Retinal pigment epithelial cell (primary cell): ENCODE data around the gene BCL11B.

ENCODE experiments used
- DNase-seq: peaks from one replicate; pipeline ENCODE4 v3.0.0-alpha.2; 2010; ENCODE audit warnings: low read depth
- H3K4me3 ChIP-seq: 2 replicates; pipeline ENCODE4 v1.5.1; 2011; ENCODE audit warnings: mild to moderate bottlenecking, low read length, control low read depth, moderate library complexity
- CTCF ChIP-seq: conservative IDR thresholded peaks from 2 replicates; pipeline ENCODE4 v1.5.1; 2011; ENCODE audit warnings: low read depth, low read length, control low read depth, inconsistent platforms

Gene BCL11B

GRCh38 chr14:99287269-99287942 is 15.4 kb upstream of the BCL11B start:
- no peak overlapping the region for H3K4me3 ChIP-seq

GRCh38 chr14:99286761-99287160 is 14.8 kb upstream of the BCL11B start:
- DNase-seq, result no peak
- no peak overlapping the region for H3K4me3 ChIP-seq
- TF ChIP-seq CTCF, result no peak

More at GRCh38 chr14:99287269-99287942, 15.4 kb upstream of the BCL11B start:
- TF ChIP-seq CTCF, result no peak
- no peak for DNase-seq

GRCh38 chr14:99284254-99285004 is 12.4 kb upstream of the BCL11B start:
- no peak for DNase-seq
- TF ChIP-seq CTCF, result no peak
- H3K4me3 ChIP-seq, result no peak overlapping the region

GRCh38 chr14:99282261-99283050 is 10.5 kb upstream of the BCL11B start:
- no peak for DNase-seq
- TF ChIP-seq CTCF, result no peak
- no peak overlapping the region for H3K4me3 ChIP-seq

- H3K4me3 ChIP-seq, result no peak overlapping the region
- no peak for DNase-seq
- TF ChIP-seq CTCF, result no peak
Observed at GRCh38 chr14:99281396-99281795, 9.4 kb upstream of the BCL11B start.

- no peak for DNase-seq
- no peak for TF ChIP-seq CTCF
- no peak overlapping the region for H3K4me3 ChIP-seq
Observed at GRCh38 chr14:99280852-99281251, 8.9 kb upstream of the BCL11B start.
